GM12864 (cell line): ENCODE measurements around the gene TTC39B.

ENCODE experiments used
- DNase-seq: peaks from one replicate; pipeline ENCODE4 v3.0.0-alpha.2; 2011; ENCODE audit warnings: low read depth
- H3K4me3 ChIP-seq: 2 replicates; pipeline ENCODE4 v1.5.1; 2011; ENCODE audit warnings: mild to moderate bottlenecking, low read depth, low read length, control low read depth
- CTCF ChIP-seq: IDR thresholded peaks from 2 replicates; pipeline ENCODE4 v1.5.1; 2011; ENCODE audit warnings: low read depth, mild to moderate bottlenecking, moderate library complexity, low read length, control low read depth, inconsistent platforms; ENCODE audit errors: missing control alignments

Gene TTC39B

DNA sequence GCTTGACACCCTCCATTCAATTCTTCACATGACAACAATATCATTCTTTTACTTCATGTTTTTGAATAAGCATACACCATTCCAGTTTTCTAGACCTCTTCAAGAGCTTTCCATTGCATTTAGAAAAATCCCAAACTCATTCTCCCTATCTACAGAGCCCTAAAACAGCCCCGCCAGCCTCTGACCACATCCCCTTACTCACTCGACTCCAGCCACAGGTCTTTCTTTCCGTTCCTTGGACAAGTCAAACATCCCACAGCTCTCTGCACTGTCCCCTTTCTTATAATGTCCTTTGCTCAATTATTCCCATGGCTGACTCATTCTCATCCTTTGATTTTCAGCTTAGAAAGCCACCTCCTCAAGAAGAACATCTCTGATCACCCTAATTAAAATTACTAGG is 38.2 kb downstream of the TTC39B start:
- no peak overlapping the region for H3K4me3 ChIP-seq
- no peak for TF ChIP-seq CTCF
- DNase-seq, result no peak

DNA sequence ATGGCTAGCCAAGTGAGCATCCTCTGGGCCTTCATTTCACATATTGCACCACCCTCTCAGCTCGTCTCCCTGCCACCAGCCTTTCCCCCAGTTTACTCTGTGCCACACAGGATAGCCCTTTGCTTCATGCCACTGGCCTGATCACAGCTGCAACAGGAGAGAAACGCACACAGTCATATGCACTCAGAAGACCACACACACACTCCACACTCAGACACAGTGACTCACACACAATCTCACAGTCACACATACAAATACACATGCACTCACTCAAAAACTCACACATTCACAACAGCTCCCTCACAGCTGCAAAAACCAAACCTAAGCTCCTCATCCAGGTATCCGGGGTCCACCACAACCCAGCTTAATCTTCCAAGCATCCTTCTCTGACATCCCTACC is 38.7 kb downstream of the TTC39B start:
- DNase-seq, result no peak
- TF ChIP-seq CTCF, result no peak
- no peak overlapping the region for H3K4me3 ChIP-seq

- TF ChIP-seq CTCF, result no peak
- DNase-seq, result no peak
- H3K4me3 ChIP-seq, result no peak overlapping the region
Observed at GRCh38 chr9:15264918-15265317, 42.1 kb downstream of the TTC39B start.

GRCh38 chr9:15262581-15262980 is 44.4 kb downstream of the TTC39B start:
- no peak overlapping the region for H3K4me3 ChIP-seq
- TF ChIP-seq CTCF, result no peak
- no peak for DNase-seq

- no peak overlapping the region for H3K4me3 ChIP-seq
- TF ChIP-seq CTCF, result no peak
- DNase-seq, result no peak
Observed at GRCh38 chr9:15256426-15256825, 50.6 kb downstream of the TTC39B start.

GRCh38 chr9:15253786-15254185 is 53.2 kb downstream of the TTC39B start:
- DNase-seq, result no peak
- TF ChIP-seq CTCF, result no peak
- H3K4me3 ChIP-seq, result no peak overlapping the region

DNA sequence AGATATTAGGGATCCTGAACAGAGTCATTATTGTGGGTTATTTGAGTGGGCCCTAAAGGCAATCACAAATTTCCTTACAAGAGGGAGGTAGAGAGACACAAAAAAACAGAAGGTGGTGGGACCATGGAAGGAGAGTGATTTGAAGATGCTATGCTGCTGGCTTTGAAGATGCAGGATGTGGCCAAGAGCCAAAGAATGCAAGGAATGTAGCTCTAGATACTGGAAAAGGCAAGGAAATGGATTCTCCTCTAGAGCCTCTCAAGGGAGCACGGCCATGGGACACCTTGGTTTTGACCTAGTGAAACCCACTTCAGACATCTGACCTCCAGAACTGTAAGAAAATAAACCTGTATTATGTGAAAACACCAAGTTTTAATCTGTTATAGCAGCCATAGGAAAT is 53.8 kb downstream of the TTC39B start:
- H3K4me3 ChIP-seq, result no peak overlapping the region
- TF ChIP-seq CTCF, result no peak
- no peak for DNase-seq
